ENCODE measurements around the gene AP2B1. TPM values are rescaled to one million over a fixed set of nuclear protein-coding genes. Genes with fewer than 3 reads are reported as not detected.
"Not testable (repeated sequence)": the region's sequence is repeated elsewhere in the genome, so short reads cannot be mapped to it uniquely, and the experiment has no call there.

The AP2B1 gene
- total RNA-seq, 1 donor from 2014 or later, result 79.5 TPM

- no peak for DNase-seq (ENCODE audit: low read depth in 2 of 2)
These were observed 11.4 kb upstream of the AP2B1 start for GRCh38 chr17:35575759-35576158.

GRCh38 chr17:35577830-35578196 is 9.3 kb upstream of the AP2B1 start:
- DNase-seq (ENCODE audit: low read depth in 2 of 2), result peak; percentile 9 to 29

- peak; percentile 82 to 93 for DNase-seq (ENCODE audit: low read depth in 2 of 2)
These were observed 8.8 kb upstream of the AP2B1 start, which contains the start of gene PEX12 for GRCh38 chr17:35578197-35578928. Gene PEX12 (minus strand): TSS chr17:35578571. CDS start chr17:35578021, 550 bp downstream.

GRCh38 chr17:35578929-35579432 is 8.1 kb upstream of the AP2B1 start:
- DNase-seq (ENCODE audit: low read depth in 2 of 2), result no peak

GRCh38 chr17:35584061-35584460 is 3.1 kb upstream of the AP2B1 start:
- no peak for DNase-seq (ENCODE audit: low read depth in 2 of 2)

GRCh38 chr17:35586569-35587073 is 501 bp upstream of the AP2B1 start:
- no peak for DNase-seq (ENCODE audit: low read depth in 2 of 2)

GRCh38 chr17:35588196-35588920 is 1.2 kb downstream of the AP2B1 start:
- DNase-seq (ENCODE audit: low read depth in 2 of 2), result peak in 1 of 2 donors; percentile 58

GRCh38 chr17:35596072-35596471 is 8.9 kb downstream of the AP2B1 start:
- no peak for DNase-seq (ENCODE audit: low read depth in 2 of 2)

GRCh38 chr17:35596530-35597233 is 9.6 kb downstream of the AP2B1 start:
- no peak for DNase-seq (ENCODE audit: low read depth in 2 of 2)

GRCh38 chr17:35597604-35598003 is 10.5 kb downstream of the AP2B1 start:
- no peak for DNase-seq (ENCODE audit: low read depth in 2 of 2)

- DNase-seq (ENCODE audit: low read depth in 2 of 2), result no peak
These were observed 16.6 kb downstream of the AP2B1 start for GRCh38 chr17:35603674-35604073.

GRCh38 chr17:35605678-35606077 is 18.6 kb downstream of the AP2B1 start:
- no peak for DNase-seq (ENCODE audit: low read depth in 2 of 2)

GRCh38 chr17:35607239-35607847 is 20.2 kb downstream of the AP2B1 start:
- no peak for DNase-seq (ENCODE audit: low read depth in 2 of 2)

GRCh38 chr17:35609831-35610230 is 22.7 kb downstream of the AP2B1 start:
- DNase-seq (ENCODE audit: low read depth in 2 of 2), result no peak

GRCh38 chr17:35610746-35611145 is 23.6 kb downstream of the AP2B1 start:
- DNase-seq (ENCODE audit: low read depth in 2 of 2), result not testable (repeated sequence)

GRCh38 chr17:35612924-35613521 is 25.9 kb downstream of the AP2B1 start:
- DNase-seq (ENCODE audit: low read depth in 2 of 2), result peak; percentile 42 to 66

- DNase-seq (ENCODE audit: low read depth in 2 of 2), result no peak
These were observed 27.7 kb downstream of the AP2B1 start for GRCh38 chr17:35614810-35615209.

GRCh38 chr17:35616536-35616935 is 29.4 kb downstream of the AP2B1 start:
- peak in 1 of 2 donors; percentile 40 for DNase-seq (ENCODE audit: low read depth in 2 of 2)

- DNase-seq (ENCODE audit: low read depth in 2 of 2), result peak in 1 of 2 donors; percentile 49
These were observed 30.4 kb downstream of the AP2B1 start for GRCh38 chr17:35617505-35617904.

- DNase-seq (ENCODE audit: low read depth in 2 of 2), result no peak
These were observed 31.5 kb downstream of the AP2B1 start for GRCh38 chr17:35618628-35619027.

GRCh38 chr17:35621768-35622167 is 34.6 kb downstream of the AP2B1 start:
- DNase-seq (ENCODE audit: low read depth in 2 of 2), result no peak

Data from dermis microvascular lymphatic vessel endothelial cell (primary cell).